ENCODE results near the gene PAH. TPM values are rescaled to one million over a fixed set of nuclear protein-coding genes. Genes with fewer than 3 reads are reported as not detected.

PAH gene
- total RNA-seq, 1 experiment from 2014 or later: 0.42 TPM

GRCh38 chr12:102920271-102920670 is 3.2 kb upstream of the PAH start:
- DNase-seq: no peak
- Histone ChIP-seq H3K27me3 (ENCODE audit: control insufficient read depth, insufficient read depth, low read length) (no peaks in the 10 kb centered on the region; the same call in 1 of the 2 replicates), H3K4me3 (ENCODE audit: insufficient read depth, low read depth, low read length) (no peak overlapping the region), H3K36me3 (replicated peaks; ENCODE audit: control insufficient read depth, insufficient read depth, low read length) (no peaks in the 10 kb centered on the region)

GRCh38 chr12:102918840-102919239 is 1.8 kb upstream of the PAH start:
- Histone ChIP-seq H3K27me3 (ENCODE audit: control insufficient read depth, insufficient read depth, low read length) (no peaks in the 10 kb centered on the region; the same call in 1 of the 2 replicates), H3K36me3 (replicated peaks; ENCODE audit: control insufficient read depth, insufficient read depth, low read length) (no peaks in the 10 kb centered on the region), H3K4me3 (ENCODE audit: insufficient read depth, low read depth, low read length) (no peak overlapping the region)
- DNase-seq: no peak

DNA sequence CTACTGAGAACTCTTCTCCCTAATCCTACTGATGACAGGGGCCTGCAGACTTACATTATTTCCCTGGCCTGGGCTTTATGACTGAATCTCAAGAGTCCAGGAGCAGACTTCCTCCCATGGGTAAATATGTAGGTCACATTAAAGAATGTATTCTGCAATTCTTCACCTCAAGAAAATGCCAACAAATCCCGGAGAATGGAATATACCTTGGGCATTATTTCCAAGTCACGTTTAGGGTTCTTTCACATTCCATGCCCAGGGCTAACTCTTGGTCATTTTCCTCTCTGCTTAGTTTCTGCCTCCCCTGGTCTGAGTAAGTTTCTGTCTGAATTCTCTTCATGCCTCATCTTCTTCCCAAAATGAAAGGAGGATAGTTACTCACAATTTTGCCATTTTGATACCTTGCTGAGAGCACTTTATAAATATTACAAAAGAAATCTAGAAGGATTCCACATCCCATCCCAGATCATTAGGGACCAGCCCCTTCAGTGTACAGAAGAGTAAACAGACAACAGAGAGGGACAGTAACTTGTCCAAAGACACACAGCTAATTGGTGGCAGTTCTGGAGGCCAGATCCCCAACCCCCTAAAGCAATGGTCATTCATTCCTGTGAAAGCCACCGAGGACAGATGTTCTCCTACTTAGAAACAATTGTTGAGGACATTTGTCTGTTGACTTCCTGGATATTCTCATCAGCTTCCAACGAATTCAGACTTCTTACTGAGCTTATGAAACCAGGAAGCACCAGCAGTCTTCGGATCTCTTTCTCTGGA is 605 bp downstream of the PAH start:
- DNase-seq: no peak
- no peaks in the 10 kb centered on the region for H3K36me3 ChIP-seq (replicated peaks; ENCODE audit: control insufficient read depth, insufficient read depth, low read length)
- no peaks in the 10 kb centered on the region; the same call in 1 of the 2 replicates for H3K27me3 ChIP-seq (ENCODE audit: control insufficient read depth, insufficient read depth, low read length)
- H3K4me3 ChIP-seq (ENCODE audit: insufficient read depth, low read depth, low read length): no peak overlapping the region

DNA sequence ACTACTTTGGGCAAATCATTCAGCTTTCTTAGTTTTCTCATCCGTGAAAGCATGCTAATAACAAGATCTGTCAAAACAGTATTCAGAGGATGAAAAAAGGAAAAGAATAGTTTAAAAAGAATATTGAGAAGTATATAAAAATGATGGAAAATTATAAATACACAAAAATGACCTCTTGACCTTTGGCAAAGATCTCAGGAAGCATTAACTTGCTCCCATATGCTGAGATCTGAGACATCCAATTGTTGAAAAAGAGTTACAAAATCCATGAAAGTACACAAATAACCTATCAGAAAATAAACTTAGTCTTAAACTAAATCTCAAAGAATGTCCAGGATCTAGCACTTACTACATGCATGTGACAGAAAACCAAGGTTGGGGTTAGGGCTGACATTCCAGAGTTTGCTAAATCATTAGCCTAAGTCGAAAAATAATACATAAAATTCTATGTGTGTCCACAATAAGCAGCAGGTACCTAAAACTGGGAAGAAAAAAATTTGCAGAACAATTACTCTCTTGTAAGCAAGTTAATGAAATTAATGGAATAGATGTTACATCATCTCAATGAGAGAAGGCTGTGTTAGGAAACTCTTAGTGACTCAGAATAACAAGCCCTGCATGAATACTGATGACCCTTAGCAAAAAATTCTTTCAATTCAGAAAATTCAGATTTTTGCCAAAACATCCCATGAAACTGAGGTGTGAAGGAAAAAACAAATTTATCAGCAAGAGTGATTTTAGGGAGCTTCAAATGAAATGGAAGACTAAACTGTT is 3.4 kb downstream of the PAH start:
- Histone ChIP-seq H3K27me3 (ENCODE audit: control insufficient read depth, insufficient read depth, low read length) (no peaks in the 10 kb centered on the region; the same call in 1 of the 2 replicates), H3K36me3 (replicated peaks; ENCODE audit: control insufficient read depth, insufficient read depth, low read length) (no peaks in the 10 kb centered on the region), H3K4me3 (ENCODE audit: insufficient read depth, low read depth, low read length) (no peak overlapping the region)
- no peak for DNase-seq

DNA sequence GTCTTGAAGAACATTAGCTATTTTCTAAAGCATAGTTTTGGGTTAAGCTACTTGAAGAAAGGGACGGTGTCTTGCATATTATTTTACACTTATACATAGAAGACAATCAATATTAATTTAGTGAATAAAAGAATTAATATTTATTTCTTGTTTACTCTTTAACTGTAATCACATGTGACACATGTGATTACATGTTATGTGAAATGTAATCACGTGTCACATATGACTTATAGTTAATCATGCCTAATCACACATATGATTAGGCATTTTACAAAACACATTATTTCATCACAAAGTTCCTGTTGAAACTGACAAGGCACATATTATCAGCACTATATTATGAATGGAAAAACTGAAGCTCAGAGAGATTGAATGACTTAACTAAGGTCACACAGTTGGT is 4.8 kb downstream of the PAH start:
- H3K36me3 ChIP-seq (replicated peaks; ENCODE audit: control insufficient read depth, insufficient read depth, low read length): no peaks in the 10 kb centered on the region
- H3K27me3 ChIP-seq (ENCODE audit: control insufficient read depth, insufficient read depth, low read length): no peaks in the 10 kb centered on the region
- DNase-seq: no peak
- no peak overlapping the region for H3K4me3 ChIP-seq (ENCODE audit: insufficient read depth, low read depth, low read length)

GRCh38 chr12:102911320-102911719 is 5.7 kb downstream of the PAH start:
- no peak for DNase-seq
- Histone ChIP-seq H3K36me3 (replicated peaks; ENCODE audit: control insufficient read depth, insufficient read depth, low read length) (no peaks in the 10 kb centered on the region), H3K27me3 (ENCODE audit: control insufficient read depth, insufficient read depth, low read length) (no peaks in the 10 kb centered on the region), H3K4me3 (ENCODE audit: insufficient read depth, low read depth, low read length) (no peak overlapping the region)

DNA sequence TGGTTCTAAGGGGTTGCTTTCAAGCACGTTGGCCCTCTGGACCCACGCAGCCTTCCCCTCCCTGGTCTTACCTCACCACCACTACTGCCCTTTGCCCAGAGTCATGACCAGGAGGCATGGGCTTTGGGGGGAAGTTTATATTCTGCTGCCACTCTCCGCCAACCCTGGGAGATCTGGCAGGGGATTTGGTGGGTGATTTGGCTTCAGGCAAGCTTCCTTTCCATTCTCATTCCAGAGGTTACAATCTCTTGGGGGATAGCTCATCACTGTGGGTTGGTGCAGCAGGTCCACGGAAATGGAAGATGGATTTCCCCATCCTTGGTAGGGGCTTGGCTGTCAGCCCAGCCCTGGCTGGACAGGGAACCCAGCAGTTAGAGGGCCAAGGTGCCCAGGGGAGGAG is 6.3 kb downstream of the PAH start:
- Histone ChIP-seq H3K4me3 (ENCODE audit: insufficient read depth, low read depth, low read length) (no peak overlapping the region), H3K27me3 (ENCODE audit: control insufficient read depth, insufficient read depth, low read length) (no peaks in the 10 kb centered on the region), H3K36me3 (replicated peaks; ENCODE audit: control insufficient read depth, insufficient read depth, low read length) (no peaks in the 10 kb centered on the region)
- DNase-seq: no peak

DNA sequence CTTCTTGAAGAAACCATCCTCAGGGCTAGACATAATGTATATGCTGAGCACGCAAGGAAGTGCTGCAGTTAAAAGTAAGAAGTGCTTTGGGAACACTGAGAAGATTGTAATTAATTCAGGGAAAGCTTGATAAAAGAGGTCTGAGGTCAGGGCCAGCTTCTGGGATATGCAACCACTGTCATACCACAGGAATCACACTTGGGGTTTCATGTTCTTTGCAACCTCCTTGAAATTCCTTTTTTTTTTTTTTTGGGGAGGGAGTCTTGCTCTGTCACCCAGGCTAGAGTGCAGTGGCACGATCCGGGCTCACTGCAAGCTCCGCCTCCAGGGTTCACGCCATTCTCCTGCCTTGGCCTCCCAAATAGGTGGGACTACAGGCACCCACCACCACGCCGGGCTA is 6.9 kb downstream of the PAH start:
- DNase-seq: no peak
- Histone ChIP-seq H3K27me3 (ENCODE audit: control insufficient read depth, insufficient read depth, low read length) (no peaks in the 10 kb centered on the region), H3K4me3 (ENCODE audit: insufficient read depth, low read depth, low read length) (no peak overlapping the region), H3K36me3 (replicated peaks; ENCODE audit: control insufficient read depth, insufficient read depth, low read length) (no peaks in the 10 kb centered on the region)

- H3K27me3 ChIP-seq (ENCODE audit: control insufficient read depth, insufficient read depth, low read length): no peaks in the 10 kb centered on the region
- no peak for DNase-seq
- H3K36me3 ChIP-seq (replicated peaks; ENCODE audit: control insufficient read depth, insufficient read depth, low read length): no peaks in the 10 kb centered on the region
- H3K4me3 ChIP-seq (ENCODE audit: insufficient read depth, low read depth, low read length): no peak overlapping the region
Measured at GRCh38 chr12:102907918-102908317, 9.1 kb downstream of the PAH start.

DNA sequence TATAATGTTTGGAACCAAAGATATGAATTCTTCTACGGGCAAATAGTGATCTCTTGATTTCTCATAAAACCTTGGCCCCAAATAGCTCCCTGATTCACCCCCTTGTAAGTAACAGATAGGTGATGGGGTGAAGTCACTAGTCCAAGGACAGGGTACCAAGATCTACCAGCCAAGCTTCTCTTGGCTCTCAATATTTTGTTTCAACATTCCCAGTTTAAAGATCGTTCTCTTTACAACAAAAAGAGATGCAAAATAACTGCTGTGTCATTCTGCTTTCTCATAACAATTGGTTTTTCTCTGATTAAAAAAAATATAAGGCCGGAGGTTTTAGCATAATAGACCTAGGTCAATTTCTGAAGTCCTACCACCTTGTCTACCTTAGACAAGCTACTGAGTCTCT is 11.8 kb downstream of the PAH start:
- no peaks in the 10 kb centered on the region for H3K27me3 ChIP-seq (ENCODE audit: control insufficient read depth, insufficient read depth, low read length)
- DNase-seq: no peak
- H3K4me3 ChIP-seq (ENCODE audit: insufficient read depth, low read depth, low read length): no peak overlapping the region
- no peaks in the 10 kb centered on the region for H3K36me3 ChIP-seq (replicated peaks; ENCODE audit: control insufficient read depth, insufficient read depth, low read length)

GRCh38 chr12:102903337-102904007 is 13.6 kb downstream of the PAH start:
- H3K36me3 ChIP-seq (replicated peaks; ENCODE audit: control insufficient read depth, insufficient read depth, low read length): no peaks in the 10 kb centered on the region
- H3K27me3 ChIP-seq (ENCODE audit: control insufficient read depth, insufficient read depth, low read length): no peaks in the 10 kb centered on the region
- DNase-seq: no peak
- H3K4me3 ChIP-seq (ENCODE audit: insufficient read depth, low read depth, low read length): no peak overlapping the region

DNA sequence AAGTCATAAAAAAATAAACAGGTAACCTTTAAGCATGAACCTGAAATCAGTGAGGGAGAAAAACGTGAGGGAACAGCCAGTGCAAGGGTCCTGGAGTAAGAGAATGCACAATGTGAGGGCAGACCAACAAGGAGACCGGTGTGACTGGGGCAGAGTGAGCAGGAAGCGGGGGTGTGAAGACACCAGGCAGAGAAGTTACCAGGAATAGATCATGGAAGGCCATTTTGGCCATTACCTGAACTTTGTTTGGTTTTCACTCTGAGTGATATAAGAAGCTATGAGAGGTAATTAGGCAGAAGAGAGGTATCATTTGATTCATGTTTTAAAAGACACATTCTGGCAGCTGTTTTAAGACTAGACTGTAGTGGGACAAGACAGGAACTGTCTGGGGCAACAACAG is 15.0 kb downstream of the PAH start:
- no peak for DNase-seq
- Histone ChIP-seq H3K27me3 (ENCODE audit: control insufficient read depth, insufficient read depth, low read length) (no peaks in the 10 kb centered on the region), H3K36me3 (replicated peaks; ENCODE audit: control insufficient read depth, insufficient read depth, low read length) (no peaks in the 10 kb centered on the region), H3K4me3 (ENCODE audit: insufficient read depth, low read depth, low read length) (no peak overlapping the region)

- no peaks in the 10 kb centered on the region for H3K36me3 ChIP-seq (replicated peaks; ENCODE audit: control insufficient read depth, insufficient read depth, low read length)
- H3K4me3 ChIP-seq (ENCODE audit: insufficient read depth, low read depth, low read length): no peak overlapping the region
- H3K27me3 ChIP-seq (ENCODE audit: control insufficient read depth, insufficient read depth, low read length): no peaks in the 10 kb centered on the region
- DNase-seq: no peak
Measured at GRCh38 chr12:102900389-102900788, 16.7 kb downstream of the PAH start.

GRCh38 chr12:102896067-102896466 is 21.0 kb downstream of the PAH start:
- Histone ChIP-seq H3K27me3 (ENCODE audit: control insufficient read depth, insufficient read depth, low read length) (no peaks in the 10 kb centered on the region), H3K4me3 (ENCODE audit: insufficient read depth, low read depth, low read length) (no peak overlapping the region), H3K36me3 (replicated peaks; ENCODE audit: control insufficient read depth, insufficient read depth, low read length) (no peaks in the 10 kb centered on the region)
- peak; percentile 50 for DNase-seq

DNA sequence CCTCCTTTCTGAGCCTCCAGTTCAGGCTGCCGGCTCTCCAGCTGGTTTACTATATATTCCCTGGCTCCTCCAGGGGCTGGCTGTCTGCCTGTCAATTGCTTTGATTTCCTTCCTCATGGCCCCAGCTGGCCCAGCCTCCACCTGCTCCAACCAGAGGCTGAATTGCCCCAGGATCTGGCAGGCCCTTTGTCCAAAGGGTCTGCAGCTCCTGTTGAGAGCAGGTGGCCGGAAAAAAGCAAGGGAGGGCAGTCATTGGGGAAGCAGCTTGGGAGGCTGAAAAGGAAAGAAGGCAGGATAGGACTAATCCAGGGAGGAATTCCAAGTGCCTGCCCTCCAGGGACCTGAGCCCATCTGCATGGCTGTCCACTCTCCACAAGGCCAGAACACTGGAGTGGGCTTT is 25.3 kb downstream of the PAH start:
- no peaks in the 10 kb centered on the region for H3K27me3 ChIP-seq (ENCODE audit: control insufficient read depth, insufficient read depth, low read length)
- no peak for DNase-seq

More for the DNA sequence above, 25.3 kb downstream of the PAH start:
- Histone ChIP-seq H3K4me3 (ENCODE audit: insufficient read depth, low read depth, low read length) (no peak overlapping the region), H3K36me3 (replicated peaks; ENCODE audit: control insufficient read depth, insufficient read depth, low read length) (no peaks in the 10 kb centered on the region)
